H1 (cell line): Measurements from ENCODE around the gene TYK2. TPM values are rescaled to one million over a fixed set of nuclear protein-coding genes. Genes with fewer than 3 reads are reported as not detected.

ENCODE experiments used
- ATF3 ChIP-seq: IDR thresholded peaks from 2 replicates; pipeline ENCODE4 v1.6.1; 2011; ENCODE audit warnings: low read depth, mild to moderate bottlenecking, low read length; ENCODE audit not compliant: insufficient read depth
- CREB1 ChIP-seq: IDR thresholded peaks from 2 replicates; pipeline ENCODE4 v1.6.1; 2012; ENCODE audit warnings: inconsistent platforms
- FOSL1 ChIP-seq: IDR thresholded peaks from 2 replicates; pipeline ENCODE4 v1.6.1; 2011; ENCODE audit warnings: mild to moderate bottlenecking, low read depth, low read length, moderate library complexity; ENCODE audit not compliant: insufficient read depth
- HDAC2 ChIP-seq, 2 experiments: fragments of 300-600 bp in 1 of 2; sonication (generic) in 1 of 2; IDR thresholded peaks; 2 replicates each; pipeline ENCODE4 v1.6.1; 2011 to 2012; ENCODE audit warnings: low read depth in 2 of 2, low read length in 2 of 2, mild to moderate bottlenecking in 2 of 2, moderate library complexity in 2 of 2, borderline replicate concordance in 1 of 2, inconsistent platforms in 1 of 2
- JUND ChIP-seq: IDR thresholded peaks from 2 replicates; pipeline ENCODE4 v1.6.1; 2011; ENCODE audit warnings: mild to moderate bottlenecking, improper control_type of control experiment, low read length
- KDM1A ChIP-seq: fragments of 200-600, 300-600 bp; sonication (generic); IDR thresholded peaks from 2 replicates; pipeline ENCODE4 v1.7.1; 2016; ENCODE audit warnings: mild to moderate bottlenecking, low read length, borderline replicate concordance
- PHF8 ChIP-seq: fragments of 200-600 bp; sonication (generic); conservative IDR thresholded peaks from 2 replicates; pipeline ENCODE4 v1.7.1; 2012; ENCODE audit warnings: low read depth, mild to moderate bottlenecking, inconsistent platforms, low read length, moderate library complexity
- SIN3A ChIP-seq, 2 experiments: IDR thresholded peaks in 1 of 2; conservative IDR thresholded peaks in 1 of 2; 2 replicates each; pipeline ENCODE4 v1.6.1; 2011 to 2012; ENCODE audit warnings: low read length in 2 of 2, improper control_type of control experiment in 1 of 2, low read depth in 1 of 2, mild to moderate bottlenecking in 1 of 2
- SP4 ChIP-seq: IDR thresholded peaks from 2 replicates; pipeline ENCODE4 v1.6.1; 2012; ENCODE audit warnings: low read length, inconsistent platforms
- TAF7 ChIP-seq: optimal IDR thresholded peaks from 2 replicates; pipeline ENCODE3; 2011; ENCODE audit warnings: low read depth, mild to moderate bottlenecking, inconsistent platforms, low read length, moderate library complexity, borderline replicate concordance
- polyA plus RNA-seq, 7 experiments: library from polyadenylated mRNA; depleted of rRNA in 3 of 7; stranded (reverse) in 5 of 7; unstranded in 2 of 7; fragments of >200 nt in 5 of 7; fragments of 200-250 nt in 2 of 7; gene quantifications; 1 replicate in 5 of 7; 2 replicates in 1 of 7; 4 replicates in 1 of 7; pipeline versions ENCODE4 v1.2.1 to v1.2.3, GENCODE V29; 2011 to 2013; ENCODE audit warnings: missing spikeins in 2 of 7, mixed read lengths in 2 of 7
- total RNA-seq: library from RNA; stranded (reverse); fragmentation: NEBNext Ultra II Directional; extraction: Animal tissue kit (Norgen Biotek cat#: 25700); gene quantifications from 2 replicates; pipeline ENCODE4 v1.2.1, GENCODE V29; 2021

Gene TYK2
- total and polyA plus RNA-seq, 2 of the 8 experiments (the other 6 are each of a cell fraction or from before 2014, with no cell fraction given) = 32.1 to 40.8 TPM

GRCh38 chr19:10416380-10417257, 36.2 kb upstream of the TYK2 start (continued):
- TF ChIP-seq FOSL1 (0 out of 2 replicates have a peak, but pooled peaks have one; percentile 67), PHF8 (0 out of 2 replicates have a peak, but pooled peaks have one; percentile 37), KDM1A (peak; percentile 100), JUND (peak; percentile 88), CREB1 (peak; percentile 100), HDAC2 (IDR thresholded peaks at IDR 0.05; ENCODE audit: borderline replicate concordance in 1 of 2, low read depth in 2 of 2, low read length in 2 of 2) (peak in 1 of 2 experiments; percentile 99; a peak in 2 of 4 replicates), ATF3 (0 out of 2 replicates have a peak, but pooled peaks have one; percentile 30), SIN3A (conservative IDR thresholded peaks at IDR 0.05 in 1 of 2, IDR thresholded peaks at IDR 0.05 in 1 of 2; ENCODE audit: low read depth in 1 of 2, low read length in 2 of 2) (peak; percentile 82 to 90), TAF7 (peak; percentile 63), SP4 (peak; percentile 31)
